OCI-LY7 (cell line): Measurements from ENCODE around the gene KREMEN1. TPM values are rescaled to one million over a fixed set of nuclear protein-coding genes. Genes with fewer than 3 reads are reported as not detected.

Experiments used
- BruUV-seq: library from RNA; stranded (reverse); fragments of 400-500 nt; replicated peaks from 2 replicates; lab custom pipeline; 2021; lab: Mats Ljungman, UMichigan
- CTCF ChIA-PET: fragments of 300-600 bp; sonication (Branson Sonifier 250); formaldehyde crosslinking; loops from one replicate; lab custom pipeline; 2022; ENCODE audit warnings: antibody characterized with exemption; ENCODE audit not compliant: unreplicated experiment; lab: Charles Lee
- POLR2A ChIA-PET: fragments of 300-600 bp; sonication (Branson Sonifier 250); formaldehyde crosslinking; loops from one replicate; lab custom pipeline; 2022; ENCODE audit warnings: antibody characterized with exemption; lab: Charles Lee
- DNase-seq: peaks from one replicate; pipeline ENCODE4 v3.0.0-alpha.2; 2015; ENCODE audit warnings: low spot score
- H2AFZ ChIP-seq: fragments of 200-600 bp; sonication (generic), shearing (Covaris generic); 2 replicates; pipeline ENCODE4 v1.6.1; 2014; ENCODE audit warnings: mild to moderate bottlenecking, antibody characterized with exemption, low read length, moderate library complexity
- H3K27ac ChIP-seq: fragments of 200-600 bp; sonication (generic); 2 replicates; pipeline ENCODE4 v1.5.1; 2014; ENCODE audit warnings: mixed run types, low read depth, mild to moderate bottlenecking, moderate library complexity, low read length, inconsistent platforms; ENCODE audit not compliant: poor library complexity, severe bottlenecking
- H3K36me3 ChIP-seq: fragments of 200-600 bp; sonication (generic); 2 replicates; pipeline ENCODE4 v1.6.1; 2014; ENCODE audit warnings: mild to moderate bottlenecking, antibody characterized with exemption, low read length, moderate library complexity, mixed read lengths; ENCODE audit not compliant: insufficient read depth
- H3K4me1 ChIP-seq: fragments of 200-600 bp; sonication (generic); 2 replicates; pipeline ENCODE4 v1.5.1; 2014; ENCODE audit warnings: mild to moderate bottlenecking, low read length; ENCODE audit not compliant: insufficient read depth, poor library complexity, severe bottlenecking
- H3K4me2 ChIP-seq: fragments of 200-600 bp; sonication (generic); 2 replicates; pipeline ENCODE4 v1.6.1; 2014; ENCODE audit warnings: mild to moderate bottlenecking, low read length
- H3K4me3 ChIP-seq: fragments of 200-600 bp; sonication (generic); 2 replicates; pipeline ENCODE4 v1.5.1; 2014; ENCODE audit warnings: mild to moderate bottlenecking, low read depth, low read length; ENCODE audit not compliant: poor library complexity, severe bottlenecking
- H3K79me2 ChIP-seq: fragments of 200-600 bp; sonication (generic); 2 replicates; pipeline ENCODE4 v1.6.1; 2016; ENCODE audit warnings: low read depth, mild to moderate bottlenecking, low read length, moderate library complexity, mixed read lengths; ENCODE audit not compliant: insufficient read depth
- H3K9me2 ChIP-seq: fragments of 200-600 bp; sonication (generic); 2 replicates; pipeline ENCODE4 v1.6.1; 2016; ENCODE audit warnings: mild to moderate bottlenecking, low read length, mixed read lengths; ENCODE audit not compliant: insufficient read depth
- H3K9me3 ChIP-seq: fragments of 200-600 bp; sonication (generic); 2 replicates; pipeline ENCODE4 v1.6.1; 2014; ENCODE audit warnings: mild to moderate bottlenecking, mixed run types, low read length, mixed read lengths
- H4K20me1 ChIP-seq: fragments of 200-600 bp; sonication (generic); 2 replicates; pipeline ENCODE4 v1.6.1; 2014; ENCODE audit warnings: mild to moderate bottlenecking, antibody characterized with exemption, low read length, moderate library complexity, mixed read lengths; ENCODE audit not compliant: insufficient read depth
- EZH2phosphoT487 ChIP-seq: fragments of 200-600 bp; sonication (generic); IDR thresholded peaks from 2 replicates; pipeline ENCODE4 v1.6.1; 2018; ENCODE audit warnings: low read depth, borderline replicate concordance, mild to moderate bottlenecking, mixed run types, antibody characterized with exemption, low read length, moderate library complexity, mixed read lengths
- intact Hi-C: fragments of 100-400 bp; cut with micrococcal nuclease; formaldehyde crosslinking; loops from one replicate; pipeline ENCODE4 v1.10.0; 2022; ENCODE audit not compliant: unreplicated experiment
- total RNA-seq, 2 experiments: library from RNA; depleted of rRNA in 1 of 2; stranded (reverse); fragments of >200 nt in 1 of 2; shearing (Covaris generic) in 1 of 2; gene quantifications; 2 replicates each; pipeline ENCODE4 v1.2.3, GENCODE V29; 2014 to 2022
- TF ChIP-seq, protein P1 (sequence below): fragments of 200-600 bp; sonication (generic); conservative IDR thresholded peaks from 2 replicates; pipeline ENCODE4 v1.5.1; 2014; ENCODE audit warnings: mild to moderate bottlenecking, antibody characterized with exemption, low read length, moderate library complexity, mixed read lengths

KREMEN1 gene
- total RNA-seq, 2 experiments from 2014 or later, result not detected

DNA sequence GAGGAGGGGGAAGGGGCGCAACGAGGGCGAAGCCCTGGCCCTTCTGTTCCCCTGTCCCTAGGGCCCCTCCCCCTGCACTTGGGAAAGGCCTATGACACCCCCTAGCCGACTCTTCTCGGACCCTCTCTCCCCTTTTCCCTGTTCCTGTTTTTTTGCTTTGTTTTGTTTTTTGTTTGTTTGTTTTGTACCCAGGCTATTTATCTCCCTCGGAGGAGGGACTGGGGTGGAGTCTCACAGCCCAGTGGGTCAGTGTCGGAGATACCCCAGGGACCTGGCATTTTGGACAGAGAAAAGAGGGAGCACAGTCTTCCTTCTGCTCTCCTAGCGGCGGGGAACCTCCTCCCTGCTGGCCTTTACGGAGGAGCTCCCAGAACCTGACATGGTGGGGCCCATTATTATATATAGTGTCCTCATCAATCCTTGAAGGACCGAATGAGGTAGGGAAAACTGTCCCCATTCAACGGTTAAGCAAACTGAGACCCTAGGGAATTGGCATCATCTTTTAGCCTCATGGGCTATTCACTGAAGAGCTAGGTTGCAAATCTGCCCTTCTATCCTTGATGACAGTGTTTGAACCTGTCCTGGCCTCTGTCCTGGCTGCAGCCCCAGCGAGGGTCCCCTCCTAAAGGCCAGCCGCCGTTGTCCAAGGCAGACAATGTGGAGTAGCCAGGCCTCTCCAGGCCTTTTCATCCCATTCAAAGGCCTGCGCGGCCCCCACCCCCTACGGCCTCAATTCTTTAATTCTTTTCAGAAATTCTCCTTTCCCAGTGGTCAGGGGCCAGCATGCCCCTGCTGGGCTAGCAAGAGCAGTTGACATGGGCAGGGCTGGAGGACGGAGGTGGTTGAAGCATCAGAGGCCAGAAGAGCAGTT is 133.8 kb downstream of the KREMEN1 start:
- CTCF ChIA-PET, result no interaction called here
- Histone ChIP-seq H3K4me3 (no peak overlapping the region), H3K9me2 (no peaks in the 10 kb centered on the region), H3K36me3 (no peaks in the 10 kb centered on the region), H3K9me3 (no peaks in the 10 kb centered on the region), H3K4me1 (peaks cover 8% of the 10 kb centered on the region), H3K27ac (no peak overlapping the region), H3K79me2 (no peaks in the 10 kb centered on the region), H3K4me2 (no peak overlapping the region), H2AFZ (no peak overlapping the region), H4K20me1 (no peaks in the 10 kb centered on the region)
- no TSS peak for BruUV-seq
- no peak for TF ChIP-seq EZH2phosphoT487
- TF ChIP-seq, protein P1, sequence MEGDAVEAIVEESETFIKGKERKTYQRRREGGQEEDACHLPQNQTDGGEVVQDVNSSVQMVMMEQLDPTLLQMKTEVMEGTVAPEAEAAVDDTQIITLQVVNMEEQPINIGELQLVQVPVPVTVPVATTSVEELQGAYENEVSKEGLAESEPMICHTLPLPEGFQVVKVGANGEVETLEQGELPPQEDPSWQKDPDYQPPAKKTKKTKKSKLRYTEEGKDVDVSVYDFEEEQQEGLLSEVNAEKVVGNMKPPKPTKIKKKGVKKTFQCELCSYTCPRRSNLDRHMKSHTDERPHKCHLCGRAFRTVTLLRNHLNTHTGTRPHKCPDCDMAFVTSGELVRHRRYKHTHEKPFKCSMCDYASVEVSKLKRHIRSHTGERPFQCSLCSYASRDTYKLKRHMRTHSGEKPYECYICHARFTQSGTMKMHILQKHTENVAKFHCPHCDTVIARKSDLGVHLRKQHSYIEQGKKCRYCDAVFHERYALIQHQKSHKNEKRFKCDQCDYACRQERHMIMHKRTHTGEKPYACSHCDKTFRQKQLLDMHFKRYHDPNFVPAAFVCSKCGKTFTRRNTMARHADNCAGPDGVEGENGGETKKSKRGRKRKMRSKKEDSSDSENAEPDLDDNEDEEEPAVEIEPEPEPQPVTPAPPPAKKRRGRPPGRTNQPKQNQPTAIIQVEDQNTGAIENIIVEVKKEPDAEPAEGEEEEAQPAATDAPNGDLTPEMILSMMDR, result no peak
- intact Hi-C loops, result no loop called here
- DNase-seq, result no peak
- POLR2A ChIA-PET, result no interaction called here

DNA sequence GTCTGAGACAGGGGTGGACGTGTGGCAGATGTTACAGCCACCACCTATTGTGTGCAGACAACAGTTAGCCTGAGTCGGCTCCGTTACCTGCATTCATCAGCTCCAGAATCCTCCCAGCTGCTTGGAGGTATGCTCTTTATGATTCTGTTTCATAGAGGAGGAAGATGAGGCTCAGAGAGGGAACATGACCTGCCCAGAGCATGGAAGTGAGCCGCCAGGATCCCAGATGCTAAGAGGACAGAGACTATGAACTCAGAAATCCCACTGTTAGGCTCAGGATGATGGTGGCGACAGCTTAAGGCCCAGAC is 134.4 kb downstream of the KREMEN1 start:
- no peak for DNase-seq
- Histone ChIP-seq H3K4me1 (peaks cover 8% of the 10 kb centered on the region), H3K4me3 (no peak overlapping the region), H2AFZ (no peak overlapping the region), H4K20me1 (no peaks in the 10 kb centered on the region), H3K4me2 (no peak overlapping the region), H3K27ac (no peak overlapping the region), H3K79me2 (no peaks in the 10 kb centered on the region), H3K36me3 (no peaks in the 10 kb centered on the region), H3K9me2 (no peaks in the 10 kb centered on the region), H3K9me3 (no peaks in the 10 kb centered on the region)
- intact Hi-C loops, result no loop called here
- POLR2A ChIA-PET, result no interaction called here
- CTCF ChIA-PET, result no interaction called here
- TF ChIP-seq, protein P1, result no peak
- no TSS peak for BruUV-seq
